A204.1 (cell line): ENCODE data around the gene LKAAEAR1.
"Not testable (repeated sequence)": the region's sequence is repeated elsewhere in the genome, so short reads cannot be mapped to it uniquely, and the experiment has no call there.

Experiments used
- FAIRE-seq: peaks from 2 replicates; lab custom pipeline; 2012; peaks lifted over from hg19 to GRCh38; lab: Jason Lieb, UNC

Gene LKAAEAR1

GRCh38 chr20:64083804-64084684 lies at the start of gene LKAAEAR1:
TSS of gene LKAAEAR1 (minus strand) at chr20:64084398. CDS start at chr20:64084219, 179 bp downstream.
- FAIRE-seq = no peak

- no peak for FAIRE-seq
These were observed 47.2 kb upstream of the LKAAEAR1 start for GRCh38 chr20:64131406-64131805.

GRCh38 chr20:64130876-64131275 lies 46.7 kb upstream of the LKAAEAR1 start:
- no peak for FAIRE-seq

- FAIRE-seq = no peak
These were observed 46.1 kb upstream of the LKAAEAR1 start for GRCh38 chr20:64130271-64130670.

- no peak for FAIRE-seq
These were observed 45.1 kb upstream of the LKAAEAR1 start for GRCh38 chr20:64129146-64129782.

- not testable (repeated sequence) for FAIRE-seq
These were observed 39.3 kb upstream of the LKAAEAR1 start for GRCh38 chr20:64123517-64123916.

- FAIRE-seq = not testable (repeated sequence)
These were observed 38.7 kb upstream of the LKAAEAR1 start for GRCh38 chr20:64122927-64123326.

GRCh38 chr20:64121586-64121985 lies 37.4 kb upstream of the LKAAEAR1 start:
- no peak for FAIRE-seq

- no peak for FAIRE-seq
These were observed 35.6 kb upstream of the LKAAEAR1 start for GRCh38 chr20:64119681-64120341.

- no peak for FAIRE-seq
These were observed 35.1 kb upstream of the LKAAEAR1 start for GRCh38 chr20:64119301-64119680.

- FAIRE-seq = not testable (repeated sequence)
These were observed 33.2 kb upstream of the LKAAEAR1 start for GRCh38 chr20:64117432-64117777.

GRCh38 chr20:64116541-64117431 lies 32.6 kb upstream of the LKAAEAR1 start:
- no peak for FAIRE-seq

- no peak for FAIRE-seq
These were observed 31.8 kb upstream of the LKAAEAR1 start for GRCh38 chr20:64116016-64116415.

- no peak for FAIRE-seq
These were observed 31.1 kb upstream of the LKAAEAR1 start for GRCh38 chr20:64115171-64115911.

GRCh38 chr20:64114356-64114971 lies 30.3 kb upstream of the LKAAEAR1 start:
- FAIRE-seq = no peak

GRCh38 chr20:64113796-64114355 lies 29.7 kb upstream of the LKAAEAR1 start:
- FAIRE-seq = no peak

- no peak for FAIRE-seq
These were observed 29.2 kb upstream of the LKAAEAR1 start for GRCh38 chr20:64113444-64113775.

- no peak for FAIRE-seq
These were observed 28.7 kb upstream of the LKAAEAR1 start for GRCh38 chr20:64112691-64113443.

- no peak for FAIRE-seq
These were observed 27.8 kb upstream of the LKAAEAR1 start for GRCh38 chr20:64111841-64112641.
